RWPE1 (cell line): ENCODE data around the gene COL26A1.
"Not testable (repeated sequence)": the region's sequence is repeated elsewhere in the genome, so short reads cannot be mapped to it uniquely, and the experiment has no call there.

Experiments
- CTCF ChIA-PET: fragments of 350-600 bp; sonication (Branson Sonifier 250); formaldehyde crosslinking; extraction: SDS; loops from one replicate; lab custom pipeline; 2021; lab: Yijun Ruan, JAX
- POLR2A ChIA-PET: fragments of 400-600 bp; formaldehyde crosslinking; extraction: SDS; loops from one replicate; lab custom pipeline; 2020; ENCODE audit warnings: antibody characterized with exemption; ENCODE audit not compliant: low non-redundant PET; lab: Yijun Ruan, JAX
- DNase-seq: peaks from one replicate; pipeline ENCODE4 v3.0.0; 2012; ENCODE audit warnings: low spot score
- H3K27ac ChIP-seq: fragments of 450-650 bp; 2 replicates; pipeline ENCODE4 v1.5.1; 2017
- CTCF ChIP-seq: fragments of 450-650 bp; conservative IDR thresholded peaks from 2 replicates; pipeline ENCODE4 v1.5.1; 2017; ENCODE audit warnings: low read depth, mild to moderate bottlenecking

The COL26A1 gene

DNA sequence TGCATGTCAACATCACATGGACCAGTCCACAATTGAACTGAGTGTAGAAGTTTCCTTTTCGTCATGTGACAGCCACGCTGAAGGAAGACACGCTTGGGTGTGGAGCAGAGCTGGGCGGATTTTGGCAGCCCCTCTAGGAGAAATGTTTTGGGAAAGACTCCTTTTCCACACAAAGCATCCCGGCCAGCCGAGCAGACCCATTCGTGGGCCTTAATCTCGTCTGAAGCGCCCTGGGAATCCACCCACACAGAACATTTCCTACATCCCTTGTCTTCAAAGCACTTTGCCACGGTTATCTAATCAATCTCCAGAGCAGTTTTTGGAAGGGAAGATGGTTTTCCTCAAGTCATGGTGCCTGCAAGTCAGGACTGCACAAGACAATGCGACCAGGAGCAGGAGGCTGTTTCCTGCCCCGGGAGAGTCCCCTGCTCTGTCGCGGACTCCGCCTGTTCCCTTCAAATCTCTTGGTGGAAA is 32.6 kb upstream of the COL26A1 start:
- CTCF ChIA-PET = no interaction called here
- POLR2A ChIA-PET = no interaction called here
- no peak overlapping the region for H3K27ac ChIP-seq
- DNase-seq = no peak
- no peak for TF ChIP-seq CTCF

DNA sequence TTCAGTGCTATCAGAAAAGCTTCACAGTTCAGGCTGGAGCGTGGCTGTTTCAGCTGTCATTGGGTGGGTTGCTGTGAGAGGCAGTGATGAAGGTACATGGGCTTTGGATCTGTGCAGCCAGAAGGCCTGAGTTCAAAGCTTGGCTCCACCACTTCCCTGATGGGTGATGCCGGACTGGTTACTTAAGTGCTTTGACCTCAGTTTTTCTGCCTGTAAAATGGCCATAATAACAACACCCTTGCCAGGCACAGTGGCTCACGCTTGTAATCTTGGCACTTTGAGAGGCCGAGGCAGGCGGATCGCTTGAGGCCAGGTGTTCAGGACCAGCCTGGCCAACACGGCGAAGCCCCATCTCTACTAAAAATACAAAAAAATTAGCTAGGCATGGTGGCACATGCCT is 30.6 kb upstream of the COL26A1 start:
- ChIA-PET CTCF (interaction anchor here (1.4 kb wide), 1 partner anchor 108 kb away, joined by 5 read pairs; no protein-coding TSS in a partner anchor), POLR2A (no interaction called here)
- DNase-seq = no peak
- H3K27ac ChIP-seq = no peak overlapping the region
- no peak for TF ChIP-seq CTCF

DNA sequence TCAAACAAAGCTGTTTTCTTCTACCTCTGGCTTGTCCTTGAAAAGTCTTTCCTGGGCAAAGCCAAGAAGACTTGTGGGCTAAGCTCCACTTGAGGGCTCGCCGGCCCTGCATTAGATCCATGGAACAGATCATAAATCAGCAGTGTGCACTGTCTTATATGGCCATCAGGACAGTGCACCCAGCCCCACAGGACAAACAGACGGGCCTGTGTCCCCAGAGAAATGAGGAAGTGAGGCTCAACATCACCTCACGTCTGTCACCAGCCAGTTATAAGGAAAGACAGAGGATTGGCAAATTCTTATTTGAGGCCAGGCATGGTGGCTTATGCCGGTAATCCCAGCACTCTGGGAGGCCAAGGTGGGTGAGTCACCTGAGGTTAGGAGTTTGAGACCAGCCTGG is 28.8 kb upstream of the COL26A1 start:
- ChIA-PET CTCF (interaction anchor here (0.6 to 1.3 kb wide), 2 partner anchors 28 to 78 kb away, joined by 3 to 5 read pairs; no protein-coding TSS in a partner anchor), POLR2A (interaction anchor here (0.6 kb wide), 1 partner anchor 19 kb away, joined by 3 read pairs; no protein-coding TSS in a partner anchor)
- TF ChIP-seq CTCF = no peak
- H3K27ac ChIP-seq = no peak overlapping the region
- no peak for DNase-seq

GRCh38 chr7:101340379-101340778 is 22.3 kb upstream of the COL26A1 start:
- CTCF ChIA-PET = interaction anchor here (0.7 to 1.2 kb wide), 2 partner anchors 41 to 72 kb away, joined by 3 read pairs; no protein-coding TSS in a partner anchor
- TF ChIP-seq CTCF = no peak
- H3K27ac ChIP-seq = no peak overlapping the region
- no peak for DNase-seq
- POLR2A ChIA-PET = no interaction called here

- H3K27ac ChIP-seq = no peak overlapping the region
- ChIA-PET POLR2A (no interaction called here), CTCF (no interaction called here)
- DNase-seq = no peak
- no peak for TF ChIP-seq CTCF
Observed at GRCh38 chr7:101342892-101343291, 19.8 kb upstream of the COL26A1 start.

GRCh38 chr7:101347477-101347876 is 15.2 kb upstream of the COL26A1 start:
- CTCF ChIA-PET = interaction anchor here (0.6 kb wide), 1 partner anchor 946 kb away, joined by 3 read pairs; no protein-coding TSS in a partner anchor

GRCh38 chr7:101348456-101349067 is 14.1 kb upstream of the COL26A1 start:
- CTCF ChIA-PET = not testable (repeated sequence)

More at GRCh38 chr7:101347477-101347876, 15.2 kb upstream of the COL26A1 start:
- no peak for DNase-seq
- POLR2A ChIA-PET = no interaction called here
- no peak overlapping the region for H3K27ac ChIP-seq
- TF ChIP-seq CTCF = no peak

DNA sequence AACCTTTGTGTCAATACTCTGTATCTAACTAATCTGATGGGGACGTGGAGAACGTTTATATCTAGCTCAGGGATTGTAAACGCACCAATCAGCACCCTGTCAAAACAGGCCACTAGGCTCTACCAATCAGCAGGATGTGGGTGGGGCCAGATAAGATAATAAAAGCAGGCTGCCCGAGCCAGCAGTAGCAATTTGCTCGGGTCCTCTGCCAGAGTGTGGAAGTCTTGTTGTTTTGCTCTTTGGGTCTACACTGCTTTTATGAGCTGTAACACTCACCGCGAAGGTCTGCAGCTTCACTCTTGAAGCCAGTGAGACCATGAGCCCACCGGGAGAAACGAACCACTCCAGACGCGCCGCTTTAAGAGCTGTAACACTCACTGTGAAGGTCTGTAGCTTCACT is 13.4 kb upstream of the COL26A1 start:
- CTCF ChIA-PET, POLR2A ChIA-PET, H3K27ac ChIP-seq, DNase-seq: not testable (repeated sequence)

More at GRCh38 chr7:101348456-101349067, 14.1 kb upstream of the COL26A1 start:
- DNase-seq, H3K27ac ChIP-seq, POLR2A ChIA-PET: not testable (repeated sequence)
